HPDE6-E6E7 (cell line): Measurements from ENCODE around the gene CALD1.

Experiments used
- DNase-seq: peaks from one replicate; pipeline ENCODE4 v3.0.0; 2011; ENCODE audit warnings: missing footprints; ENCODE audit errors: extremely low spot score

Gene CALD1

DNA sequence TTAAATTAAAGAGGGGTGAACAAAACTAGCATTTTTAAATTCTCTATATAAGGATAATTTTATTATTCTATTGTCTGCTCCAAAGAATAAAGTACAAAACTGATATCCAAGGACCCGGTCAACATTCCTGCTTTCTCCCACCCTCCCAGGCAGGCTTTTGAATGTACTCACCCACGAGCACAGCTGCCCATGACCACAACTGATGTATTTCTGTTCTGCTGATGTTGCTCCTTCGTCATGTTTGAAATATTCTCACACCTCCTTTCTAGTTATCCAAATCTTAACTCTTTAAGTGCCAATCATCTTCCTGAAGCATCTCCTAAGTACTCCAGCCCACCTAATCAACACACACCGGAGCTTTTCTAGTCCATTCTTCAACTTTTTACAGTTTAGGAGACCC, 46.7 kb downstream of the CALD1 start:
- no peak for DNase-seq

DNA sequence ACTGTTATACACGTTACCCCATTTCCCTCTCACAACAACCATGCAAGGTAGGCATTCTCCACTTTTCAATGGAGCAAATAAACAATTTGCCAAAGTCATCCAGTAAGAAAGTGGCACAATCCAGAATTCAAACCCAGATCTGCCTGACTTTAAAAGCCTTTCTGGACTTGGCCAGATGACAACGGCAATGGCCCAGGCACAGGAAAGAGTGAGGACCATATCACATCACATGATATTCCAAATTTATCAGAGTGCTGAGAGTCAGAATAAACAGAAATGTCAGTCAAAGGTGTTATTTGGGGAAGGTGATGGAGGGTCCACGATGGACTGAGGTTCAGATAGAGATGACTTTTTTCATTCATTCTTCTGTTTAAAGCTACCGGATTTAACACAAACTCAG, 48.0 kb downstream of the CALD1 start:
- DNase-seq = no peak

DNA sequence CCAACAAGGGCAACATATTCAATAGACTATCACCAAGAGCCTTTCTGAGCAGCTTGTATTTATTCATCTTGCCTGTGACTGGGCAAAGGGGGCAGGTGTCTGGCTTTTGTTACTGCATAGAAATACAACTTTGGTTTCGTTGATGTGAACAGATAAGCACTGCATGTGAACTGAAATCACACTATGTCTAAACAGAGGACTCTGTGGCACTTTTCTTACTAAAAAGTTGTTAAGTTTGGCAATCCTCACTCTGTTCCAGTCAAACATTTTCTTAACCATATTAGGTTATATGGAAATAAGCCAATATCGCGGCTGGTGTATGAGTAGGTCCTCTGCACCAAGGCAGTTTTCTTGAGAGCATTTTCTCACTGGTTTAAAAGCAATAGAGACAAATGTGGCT, 48.5 kb downstream of the CALD1 start:
- no peak for DNase-seq

GRCh38 chr7:134828361-134828760, 48.9 kb downstream of the CALD1 start:
- no peak for DNase-seq

DNA sequence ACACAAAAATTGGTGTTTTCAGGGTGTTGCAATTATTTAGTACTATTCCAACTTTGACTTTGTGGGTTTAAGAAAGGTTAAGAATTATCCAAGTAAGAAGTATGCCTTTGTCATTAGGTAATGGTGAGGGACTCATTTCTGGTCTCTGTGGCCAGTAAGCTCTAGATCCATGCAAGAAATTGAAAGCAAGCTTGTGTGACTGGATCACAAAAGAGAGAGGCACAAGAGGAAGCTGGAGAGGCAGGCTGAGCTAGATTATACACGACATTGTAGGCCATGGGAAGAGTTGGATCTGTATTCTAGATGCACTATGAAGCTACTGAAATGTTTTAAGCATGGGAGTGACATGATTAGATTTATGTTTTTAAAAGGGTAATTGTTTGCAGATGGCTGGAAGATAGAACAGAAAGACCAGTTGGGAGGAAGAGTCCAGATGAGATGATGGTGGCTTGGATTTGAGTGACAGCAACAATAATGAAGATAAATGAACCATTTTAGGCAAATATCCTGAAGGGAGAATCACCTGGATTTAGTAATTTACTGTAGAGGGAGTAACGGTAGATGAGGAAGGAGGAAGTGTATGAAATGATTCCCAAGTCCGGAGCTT, 50.0 kb downstream of the CALD1 start:
- DNase-seq = no peak

GRCh38 chr7:134831862-134832261, 52.4 kb downstream of the CALD1 start:
- no peak for DNase-seq

DNA sequence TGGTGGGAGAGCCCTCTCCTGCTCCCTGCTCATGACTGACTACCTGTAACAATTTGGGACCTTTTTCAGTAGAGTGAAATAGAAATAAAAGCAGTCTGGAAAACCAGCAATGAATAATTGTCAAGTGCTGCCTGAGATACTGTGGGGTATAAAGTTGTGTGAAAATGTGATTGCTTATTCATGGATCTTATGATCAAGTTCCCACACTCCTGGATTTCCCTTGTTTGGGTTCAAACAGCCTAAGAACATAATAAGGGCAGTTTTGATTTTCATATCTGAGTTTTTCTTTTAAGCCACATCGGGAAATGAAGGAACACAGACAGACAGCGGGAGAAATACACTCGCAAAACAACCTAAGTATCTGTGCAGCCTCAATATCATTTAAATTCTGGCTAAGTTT, 52.9 kb downstream of the CALD1 start:
- no peak for DNase-seq

DNA sequence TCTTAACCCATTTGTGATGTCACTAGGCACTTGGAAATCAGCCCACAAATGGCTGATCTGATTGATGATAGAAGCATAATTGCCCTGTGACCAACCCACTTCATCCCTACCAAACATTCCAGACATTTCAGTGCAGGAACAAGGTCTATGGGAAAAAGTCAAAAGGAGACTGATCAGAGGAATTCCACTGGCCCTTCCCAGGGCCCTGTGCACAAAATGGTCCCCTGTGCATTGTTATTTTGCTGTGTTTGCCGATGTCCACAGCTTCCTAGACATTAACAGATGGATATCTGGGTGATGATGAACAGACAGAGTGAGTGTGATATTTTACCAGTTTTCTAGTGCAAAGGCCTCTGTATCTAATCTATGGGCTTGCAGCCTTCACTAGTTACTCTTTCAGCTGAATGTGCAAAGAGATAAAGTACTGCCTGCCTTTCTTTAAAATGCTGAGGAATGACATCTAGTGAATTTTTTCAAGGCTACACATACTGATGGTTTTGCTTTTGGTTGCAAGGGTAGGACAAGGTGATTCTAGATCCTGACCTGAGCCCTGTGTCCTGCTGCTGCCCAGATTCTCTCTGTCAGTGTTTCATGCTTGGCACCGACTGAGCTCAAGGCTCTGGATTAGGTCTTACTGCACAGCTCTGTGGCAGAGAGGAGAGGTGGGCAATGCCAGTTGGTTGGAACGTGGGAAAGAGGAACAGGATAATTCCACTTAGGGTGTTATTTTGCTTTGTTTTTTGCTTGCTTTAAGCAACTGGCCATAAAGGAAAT, 55.4 kb downstream of the CALD1 start:
- DNase-seq = no peak

- DNase-seq = no peak
These were observed 56.0 kb downstream of the CALD1 start for GRCh38 chr7:134835463-134835823.

- DNase-seq = no peak
These were observed 57.0 kb downstream of the CALD1 start for GRCh38 chr7:134836447-134836846.

GRCh38 chr7:134839298-134839697, 59.9 kb downstream of the CALD1 start:
- DNase-seq = no peak

DNA sequence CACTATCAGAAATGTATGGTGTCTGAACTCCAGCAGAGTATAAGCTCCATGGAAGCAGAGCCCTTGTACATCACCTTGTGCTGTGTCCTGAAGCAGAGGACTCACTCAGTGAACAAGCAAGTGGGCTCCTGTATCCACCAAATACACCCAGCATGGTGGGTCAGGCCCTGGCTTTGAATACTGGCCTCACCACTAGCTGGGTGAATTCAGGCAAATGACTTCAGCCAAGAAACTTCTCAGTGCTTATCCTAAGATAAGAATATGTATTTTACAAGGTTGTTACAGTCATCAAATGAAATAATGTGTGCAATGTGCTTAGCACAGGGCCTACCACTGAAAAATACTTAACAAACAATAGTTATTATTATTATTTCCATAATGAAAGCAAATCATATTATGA, 62.6 kb downstream of the CALD1 start:
- no peak for DNase-seq

- DNase-seq = no peak
These were observed 63.5 kb downstream of the CALD1 start for GRCh38 chr7:134842886-134843430.

GRCh38 chr7:134844200-134844599, 64.8 kb downstream of the CALD1 start:
- peak; percentile 23 for DNase-seq

- DNase-seq = peak; percentile 60
These were observed 66.0 kb downstream of the CALD1 start for GRCh38 chr7:134845461-134845860.

DNA sequence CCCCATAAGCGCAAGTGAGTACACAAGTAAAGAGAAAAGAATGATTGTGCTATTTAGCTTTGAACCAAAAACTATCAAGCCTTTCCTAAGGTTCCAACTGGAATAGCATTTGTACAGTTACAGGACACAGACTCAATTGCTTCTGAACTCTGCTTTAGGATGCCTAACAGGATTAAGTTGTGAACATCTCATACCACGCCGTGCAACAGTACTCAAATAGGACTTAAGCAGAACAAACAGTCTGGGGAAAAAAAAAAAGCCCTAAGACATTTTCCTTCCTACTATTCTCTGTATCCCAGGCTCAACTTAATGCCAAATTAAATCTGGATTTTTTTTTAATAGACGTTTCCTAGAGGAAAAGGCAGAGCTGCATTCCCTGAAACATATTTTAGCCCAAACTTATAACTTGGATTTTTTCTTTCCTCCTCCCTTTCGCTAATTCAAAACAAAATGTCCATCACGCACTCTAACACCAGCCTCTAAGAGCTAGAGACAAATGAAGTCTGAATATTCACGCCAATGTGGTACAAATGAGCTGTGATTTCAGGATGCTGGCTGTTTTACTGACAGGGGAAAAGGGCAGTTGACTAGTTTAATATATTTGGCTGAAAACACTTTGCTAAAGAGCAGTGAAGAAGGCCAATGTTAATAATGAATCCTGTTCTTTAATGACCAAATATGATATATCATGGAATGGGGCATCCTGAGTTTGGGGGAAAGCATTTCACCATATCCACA, 68.6 kb downstream of the CALD1 start:
- no peak for DNase-seq

DNA sequence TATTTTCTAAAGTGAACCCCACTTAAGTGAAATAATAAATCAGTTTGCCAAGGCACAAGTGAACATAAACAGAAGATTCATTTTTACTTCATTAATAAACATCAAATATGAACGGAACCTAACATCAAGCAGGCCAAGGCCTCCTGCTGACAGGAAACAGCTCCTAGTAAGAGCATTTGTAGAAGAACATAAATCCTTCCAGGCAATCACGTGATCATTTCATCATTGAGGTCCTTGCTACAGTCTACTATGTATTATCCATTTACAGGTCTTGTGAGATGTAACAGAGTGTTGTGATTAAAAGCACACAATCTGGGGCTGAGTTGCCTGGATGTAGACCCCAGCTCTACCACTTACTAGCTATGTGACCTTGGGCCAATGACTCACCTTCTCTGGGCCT, 70.6 kb downstream of the CALD1 start:
- DNase-seq = no peak

GRCh38 chr7:134851141-134851540, 71.7 kb downstream of the CALD1 start:
- peak; percentile 12 for DNase-seq

DNA sequence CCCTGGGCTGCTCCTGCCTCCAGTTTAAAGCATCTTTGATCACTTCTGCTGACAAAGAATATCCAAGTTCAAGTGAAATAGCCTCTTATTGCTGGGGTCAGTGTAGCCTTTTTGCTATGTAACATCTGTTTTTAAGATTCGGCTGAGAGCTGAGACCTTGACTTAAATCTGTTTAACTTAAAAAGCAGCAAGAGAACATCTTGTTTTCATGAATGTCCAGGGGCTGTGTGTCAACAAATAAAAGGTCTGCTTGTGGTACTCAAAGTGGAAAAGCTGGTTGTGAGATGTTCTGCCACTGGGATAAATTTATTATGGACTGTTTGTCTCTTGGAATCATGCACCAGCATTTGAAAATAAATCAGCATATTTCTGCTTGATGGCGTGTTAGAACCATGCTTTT, 73.2 kb downstream of the CALD1 start:
- DNase-seq = no peak

DNA sequence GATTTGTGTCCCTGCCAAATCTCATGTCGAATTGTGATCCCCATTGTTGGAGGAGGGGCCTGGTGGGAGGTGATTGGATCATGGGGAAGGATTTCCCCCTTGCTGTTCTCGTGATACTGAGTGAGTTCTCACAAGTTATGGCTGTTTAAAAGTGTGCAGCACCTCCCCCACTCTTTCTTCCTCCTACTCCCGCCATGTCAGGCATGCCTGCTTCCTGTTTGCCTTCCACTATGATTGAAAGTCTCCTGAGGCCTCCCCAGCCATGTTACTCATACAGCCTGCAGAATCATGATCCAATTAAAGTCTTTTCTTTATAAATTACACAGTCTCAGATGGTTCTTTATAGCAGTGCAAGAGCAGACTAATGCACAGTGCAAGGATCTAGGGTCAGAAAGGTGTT, 75.4 kb downstream of the CALD1 start:
- no peak for DNase-seq

- DNase-seq = no peak
These were observed 76.0 kb downstream of the CALD1 start for GRCh38 chr7:134855442-134855841.

GRCh38 chr7:134856091-134856490, 76.7 kb downstream of the CALD1 start:
- DNase-seq = no peak

DNA sequence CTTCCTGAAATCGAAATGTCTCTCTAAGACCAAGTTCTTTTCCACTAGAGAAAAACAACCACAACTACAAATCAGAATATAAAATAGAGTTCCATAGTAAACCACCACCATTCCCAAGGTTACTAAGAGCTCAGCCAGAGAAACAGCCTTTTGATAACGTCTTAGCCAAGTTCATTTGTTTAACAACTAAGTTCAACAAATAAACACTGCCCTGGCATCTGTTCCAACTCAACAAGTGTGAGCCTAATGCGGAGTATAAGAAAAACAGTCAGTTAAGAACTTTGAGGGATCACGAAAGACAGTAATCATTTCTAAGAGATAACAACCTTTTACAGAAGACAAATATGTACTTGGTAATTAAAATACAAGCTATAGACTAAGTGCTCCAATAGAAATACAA, 77.3 kb downstream of the CALD1 start:
- no peak for DNase-seq
